GM18508 (cell line): ENCODE measurements around the gene SH2D1B.
"Not testable (repeated sequence)": the region's sequence is repeated elsewhere in the genome, so short reads cannot be mapped to it uniquely, and the experiment has no call there.

Experiments used
- ATAC-seq: cut with Tn5 transposase; IDR thresholded peaks from one replicate; pipeline ENCODE4 v1.9.1; 2021; ENCODE audit warnings: moderate number of reproducible peaks; ENCODE audit not compliant: insufficient read depth, unreplicated experiment

Gene SH2D1B

GRCh38 chr1:162412002-162412401 lies at the start of gene SH2D1B:
Gene SH2D1B, minus strand, starts transcription at chr1:162412136. Its CDS starts 120 bp downstream, at chr1:162412016.
- ATAC-seq, result no peak

GRCh38 chr1:162458236-162458635 lies 46.3 kb upstream of the SH2D1B start:
- ATAC-seq, result no peak

- no peak for ATAC-seq
These were observed 44.4 kb upstream of the SH2D1B start for GRCh38 chr1:162456323-162456722.

GRCh38 chr1:162454361-162454760 lies 42.4 kb upstream of the SH2D1B start:
- not testable (repeated sequence) for ATAC-seq

GRCh38 chr1:162446946-162447345 lies 35.0 kb upstream of the SH2D1B start:
- no peak for ATAC-seq

- ATAC-seq, result no peak
These were observed 33.0 kb upstream of the SH2D1B start for GRCh38 chr1:162444903-162445302.

GRCh38 chr1:162432977-162433713 lies 21.2 kb upstream of the SH2D1B start:
- ATAC-seq, result not testable (repeated sequence)

GRCh38 chr1:162430583-162430982 lies 18.6 kb upstream of the SH2D1B start:
- no peak for ATAC-seq

GRCh38 chr1:162422662-162423375 lies 10.9 kb upstream of the SH2D1B start:
- no peak for ATAC-seq

GRCh38 chr1:162421258-162422164 lies 9.6 kb upstream of the SH2D1B start:
- ATAC-seq, result no peak

GRCh38 chr1:162420120-162420519 lies 8.2 kb upstream of the SH2D1B start:
- ATAC-seq, result no peak

- not testable (repeated sequence) for ATAC-seq
These were observed 7.6 kb upstream of the SH2D1B start for GRCh38 chr1:162419450-162419931.

GRCh38 chr1:162418584-162418983 lies 6.6 kb upstream of the SH2D1B start:
- not testable (repeated sequence) for ATAC-seq

GRCh38 chr1:162417650-162418049 lies 5.7 kb upstream of the SH2D1B start:
- no peak for ATAC-seq

GRCh38 chr1:162416909-162417308 lies 5.0 kb upstream of the SH2D1B start:
- ATAC-seq, result no peak

- ATAC-seq, result no peak
These were observed 4.3 kb upstream of the SH2D1B start for GRCh38 chr1:162416215-162416614.

GRCh38 chr1:162407539-162407938 lies 4.4 kb downstream of the SH2D1B start:
- ATAC-seq, result no peak

- ATAC-seq, result no peak
These were observed 5.1 kb downstream of the SH2D1B start for GRCh38 chr1:162406811-162407210.

GRCh38 chr1:162405800-162406199 lies 6.1 kb downstream of the SH2D1B start:
- ATAC-seq, result no peak

- no peak for ATAC-seq
These were observed 7.3 kb downstream of the SH2D1B start for GRCh38 chr1:162404550-162405160.
